Gastrocnemius medialis (tissue), 4 donors: ENCODE measurements around the gene FAM117A.

Experiments
- POLR2A ChIP-seq, 2 donors: fragments of 450-650 bp; IDR thresholded peaks; one replicate each; pipeline ENCODE4 v1.6.1; 2017; ENCODE audit warnings: antibody characterized with exemption in 2 of 2, mild to moderate bottlenecking in 2 of 2, moderate library complexity in 2 of 2
- TF ChIP-seq, protein P1 (sequence below), 5 experiments: fragments of 450-650 bp in 3 of 5; fragments of 200-600 bp in 2 of 5; sonication (generic) in 2 of 5; IDR thresholded peaks in 4 of 5; conservative IDR thresholded peaks in 1 of 5; 1 replicate in 4 of 5; 2 replicates in 1 of 5; pipeline ENCODE4 v1.5.1; 2016 to 2019; ENCODE audit warnings: antibody characterized with exemption in 5 of 5, mild to moderate bottlenecking in 3 of 5, moderate library complexity in 3 of 5

DNA sequence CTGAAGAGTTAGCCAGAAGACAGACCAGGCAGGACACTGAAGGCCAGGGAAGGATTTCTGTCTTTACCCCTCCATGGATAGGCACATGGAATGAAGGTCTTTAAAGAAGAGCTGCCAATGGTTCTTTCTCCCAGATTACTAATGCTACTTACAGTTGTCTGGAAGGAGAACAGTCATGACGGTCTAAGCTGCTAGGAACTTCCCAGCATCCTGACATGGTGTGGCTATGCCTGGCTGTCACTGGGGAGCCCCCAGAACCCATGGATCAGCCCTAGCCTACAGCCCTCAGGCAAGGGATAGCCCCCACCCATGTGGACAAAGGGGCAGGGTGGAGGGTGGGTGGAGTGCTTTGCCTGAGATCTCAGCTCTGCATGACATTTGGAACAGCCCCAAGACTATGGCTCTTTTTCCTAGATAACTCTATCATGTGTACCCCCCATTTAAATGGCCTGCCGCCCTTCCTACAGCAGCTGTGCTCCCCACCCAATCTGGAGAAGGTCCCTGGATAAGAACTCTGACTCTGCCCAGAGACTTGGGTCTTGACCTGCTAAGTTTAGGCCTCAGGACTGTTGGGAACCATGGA lies 15.3 kb upstream of the FAM117A start:
- TF ChIP-seq POLR2A (IDR thresholded peaks at IDR 0.05): no peak
- TF ChIP-seq, protein P1, sequence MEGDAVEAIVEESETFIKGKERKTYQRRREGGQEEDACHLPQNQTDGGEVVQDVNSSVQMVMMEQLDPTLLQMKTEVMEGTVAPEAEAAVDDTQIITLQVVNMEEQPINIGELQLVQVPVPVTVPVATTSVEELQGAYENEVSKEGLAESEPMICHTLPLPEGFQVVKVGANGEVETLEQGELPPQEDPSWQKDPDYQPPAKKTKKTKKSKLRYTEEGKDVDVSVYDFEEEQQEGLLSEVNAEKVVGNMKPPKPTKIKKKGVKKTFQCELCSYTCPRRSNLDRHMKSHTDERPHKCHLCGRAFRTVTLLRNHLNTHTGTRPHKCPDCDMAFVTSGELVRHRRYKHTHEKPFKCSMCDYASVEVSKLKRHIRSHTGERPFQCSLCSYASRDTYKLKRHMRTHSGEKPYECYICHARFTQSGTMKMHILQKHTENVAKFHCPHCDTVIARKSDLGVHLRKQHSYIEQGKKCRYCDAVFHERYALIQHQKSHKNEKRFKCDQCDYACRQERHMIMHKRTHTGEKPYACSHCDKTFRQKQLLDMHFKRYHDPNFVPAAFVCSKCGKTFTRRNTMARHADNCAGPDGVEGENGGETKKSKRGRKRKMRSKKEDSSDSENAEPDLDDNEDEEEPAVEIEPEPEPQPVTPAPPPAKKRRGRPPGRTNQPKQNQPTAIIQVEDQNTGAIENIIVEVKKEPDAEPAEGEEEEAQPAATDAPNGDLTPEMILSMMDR (IDR thresholded peaks at IDR 0.05 in 4 of 5, conservative IDR thresholded peaks at IDR 0.05 in 1 of 5): no peak
